Panc1 (cell line): ENCODE measurements around the gene RRAS.

Source experiments
- CTCF ChIP-seq: fragments of 450-650 bp; IDR thresholded peaks from 2 replicates; pipeline ENCODE4 v1.5.1; 2017; ENCODE audit warnings: mild to moderate bottlenecking
- POLR2AphosphoS5 ChIP-seq: IDR thresholded peaks from 2 replicates; pipeline ENCODE4 v1.6.1; 2012; ENCODE audit warnings: mild to moderate bottlenecking, low read depth, low read length, moderate library complexity

- TF ChIP-seq POLR2AphosphoS5 (no peak), CTCF (no peak)
These were observed 30.3 kb downstream of the RRAS start for GRCh38 chr19:49609499-49610092.
